HG03095 (cell line): ENCODE measurements around the gene FRMD4A.
"Not testable (repeated sequence)": the region's sequence is repeated elsewhere in the genome, so short reads cannot be mapped to it uniquely, and the experiment has no call there.

ENCODE experiments used
- ATAC-seq: cut with Tn5 transposase; IDR thresholded peaks from one replicate; pipeline ENCODE4 v1.9.1; 2021; ENCODE audit warnings: moderate library complexity; ENCODE audit not compliant: unreplicated experiment

Gene FRMD4A

GRCh38 chr10:13736506-13736905, 594.2 kb downstream of the FRMD4A start:
- no peak for ATAC-seq

GRCh38 chr10:13734151-13734550, 596.6 kb downstream of the FRMD4A start:
- no peak for ATAC-seq

GRCh38 chr10:13733071-13733470, 597.7 kb downstream of the FRMD4A start:
- ATAC-seq = no peak

GRCh38 chr10:13732465-13732881, 598.3 kb downstream of the FRMD4A start:
- no peak for ATAC-seq

- no peak for ATAC-seq
Observed at GRCh38 chr10:13731799-13732198, 598.9 kb downstream of the FRMD4A start.

- no peak for ATAC-seq
Observed at GRCh38 chr10:13730956-13731355, 599.8 kb downstream of the FRMD4A start.

- ATAC-seq = no peak
Observed at GRCh38 chr10:13730306-13730652, 600.4 kb downstream of the FRMD4A start.

GRCh38 chr10:13729586-13730305, 601.0 kb downstream of the FRMD4A start:
- ATAC-seq = no peak

GRCh38 chr10:13728898-13729535, 601.7 kb downstream of the FRMD4A start:
- ATAC-seq = no peak

GRCh38 chr10:13725594-13725993, 605.1 kb downstream of the FRMD4A start:
- ATAC-seq = no peak

GRCh38 chr10:13724484-13724883, 606.2 kb downstream of the FRMD4A start:
- no peak for ATAC-seq

GRCh38 chr10:13722747-13723653, 607.7 kb downstream of the FRMD4A start:
- ATAC-seq = no peak

GRCh38 chr10:13721486-13721885, 609.2 kb downstream of the FRMD4A start:
- no peak for ATAC-seq

GRCh38 chr10:13720699-13721098, 610.0 kb downstream of the FRMD4A start:
- no peak for ATAC-seq

- no peak for ATAC-seq
Observed at GRCh38 chr10:13719425-13719824, 611.3 kb downstream of the FRMD4A start.

- ATAC-seq = no peak
Observed at GRCh38 chr10:13718820-13719219, 611.9 kb downstream of the FRMD4A start.

GRCh38 chr10:13717936-13718772, 612.6 kb downstream of the FRMD4A start:
- ATAC-seq = no peak

- no peak for ATAC-seq
Observed at GRCh38 chr10:13717571-13717935, 613.2 kb downstream of the FRMD4A start.

GRCh38 chr10:13716081-13717071, 614.3 kb downstream of the FRMD4A start:
- no peak for ATAC-seq

- not testable (repeated sequence) for ATAC-seq
Observed at GRCh38 chr10:13715596-13715995, 615.1 kb downstream of the FRMD4A start.
